Kidney tubule cell (primary cell): ENCODE results near the gene GLIS2.
A peak's percentile ranks its signal among the peaks of the same experiment; 100 is the strongest.

Source experiments
- DNase-seq: peaks from one replicate; pipeline ENCODE4 v3.0.0-alpha.2; 2018; ENCODE audit warnings: low spot score

GLIS2 gene

DNA sequence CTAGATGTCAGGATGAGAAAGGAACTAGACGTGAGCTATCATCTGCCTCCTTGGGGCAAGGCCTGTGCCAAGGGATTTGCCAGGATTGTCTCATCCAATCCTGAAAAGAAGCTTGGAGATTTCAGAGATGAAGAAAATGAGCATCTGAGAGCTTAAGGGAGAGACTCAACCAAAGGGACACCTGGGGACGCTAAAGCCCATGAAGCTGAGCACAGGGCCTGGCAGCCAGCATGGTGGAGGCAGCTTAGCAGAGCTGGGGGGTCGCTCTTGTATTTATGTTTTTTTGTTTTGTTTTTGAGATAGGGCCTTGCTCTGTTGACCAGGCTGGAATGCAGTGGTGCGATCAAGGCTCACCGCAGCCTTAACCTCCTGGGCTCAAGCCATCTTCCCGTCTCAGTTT is 18.4 kb upstream of the GLIS2 start:
- DNase-seq: no peak

DNA sequence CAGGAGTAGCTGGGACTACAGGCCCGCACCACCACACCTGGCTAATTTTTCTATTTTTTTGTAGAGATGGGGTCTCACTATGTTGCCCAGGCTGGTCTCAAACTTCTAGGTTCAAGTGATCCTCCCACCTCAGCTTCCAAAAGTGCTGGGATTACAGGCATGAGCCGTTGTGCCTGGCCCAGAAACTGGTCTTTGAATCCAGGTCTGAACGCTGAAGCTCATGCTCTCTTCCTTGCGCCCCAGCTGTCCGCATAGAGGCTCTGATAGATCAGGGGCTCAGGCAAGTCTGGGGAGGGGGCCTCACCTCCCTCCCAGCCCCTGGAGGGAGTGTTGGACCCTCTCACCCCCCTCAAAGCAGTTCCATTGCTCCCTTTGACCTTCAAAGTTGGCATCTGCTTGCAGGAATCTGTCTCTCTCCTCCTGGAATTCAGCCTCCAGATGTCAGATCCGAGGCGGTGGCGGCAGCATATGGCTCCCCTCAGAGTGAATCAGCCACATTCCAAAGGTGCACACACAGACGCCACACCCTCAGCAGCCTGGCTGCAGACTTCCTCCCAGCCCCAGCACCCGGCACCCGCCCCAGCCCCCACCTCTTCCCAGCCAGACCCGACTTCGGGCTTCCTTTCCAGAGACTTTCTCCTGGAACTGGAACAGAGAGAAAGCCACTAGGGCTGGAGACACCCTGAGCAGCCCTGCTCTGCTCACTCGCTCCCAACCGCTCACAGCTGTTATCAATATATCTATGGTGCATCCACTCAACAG is 16.9 kb upstream of the GLIS2 start:
- DNase-seq: peak; percentile 94

DNA sequence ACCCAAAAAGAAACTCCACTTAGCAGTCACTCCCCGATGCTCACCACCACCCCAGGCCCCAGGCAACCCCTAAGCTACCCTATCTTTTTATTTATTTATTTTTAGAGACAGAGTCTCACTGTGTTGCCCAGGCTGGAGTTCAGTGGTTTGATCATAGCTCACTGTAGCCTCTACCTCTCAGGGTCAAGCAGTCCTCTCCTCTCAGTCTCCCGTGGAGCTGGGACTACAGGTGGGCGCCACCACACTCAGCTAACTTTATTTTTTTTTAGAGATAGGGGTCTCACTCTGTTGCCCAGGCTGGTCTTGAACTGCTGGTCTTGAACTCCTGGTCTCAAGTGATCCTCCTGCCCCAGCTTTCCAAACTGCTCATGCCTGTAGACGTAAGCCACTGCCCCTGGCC is 14.7 kb upstream of the GLIS2 start:
- no peak for DNase-seq

DNA sequence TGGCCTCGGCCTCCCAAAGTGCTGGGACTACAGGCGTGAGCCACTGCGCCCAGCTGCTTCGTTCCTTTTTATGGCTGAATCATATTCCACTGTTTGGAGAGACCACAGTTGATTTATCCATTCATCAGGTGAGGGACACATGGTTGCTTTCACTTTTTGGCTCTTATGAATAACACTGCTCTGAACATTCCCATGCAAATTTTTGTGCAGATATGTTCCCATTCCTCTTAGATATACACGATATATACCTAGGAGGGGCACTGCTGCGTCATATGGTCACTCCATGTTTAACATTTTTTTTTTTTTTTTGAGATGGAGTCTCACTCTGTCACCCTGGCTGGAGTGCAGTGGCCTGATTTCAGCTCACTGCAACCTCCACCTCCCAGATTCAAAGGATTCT is 13.9 kb upstream of the GLIS2 start:
- DNase-seq: no peak

DNA sequence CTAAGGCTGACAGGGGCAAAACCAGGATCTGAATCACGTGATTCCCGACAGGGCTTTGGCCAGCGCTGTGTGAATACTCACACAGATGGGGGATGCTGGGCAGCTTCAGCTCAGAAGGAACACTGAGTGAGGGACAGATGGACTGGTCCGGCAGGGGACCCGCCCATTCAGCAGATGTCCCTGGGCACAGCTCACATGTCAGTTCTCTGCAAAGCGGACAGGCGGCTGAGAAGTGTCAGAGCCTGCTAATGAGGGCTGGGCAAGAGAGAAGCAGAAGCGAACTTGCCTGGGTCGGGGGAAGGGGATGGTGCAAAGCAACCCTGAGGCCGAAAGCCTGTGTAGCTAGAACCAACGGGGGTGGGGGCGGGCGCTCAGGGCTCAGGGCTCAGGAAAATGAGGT is 11.9 kb upstream of the GLIS2 start:
- DNase-seq: no peak

DNA sequence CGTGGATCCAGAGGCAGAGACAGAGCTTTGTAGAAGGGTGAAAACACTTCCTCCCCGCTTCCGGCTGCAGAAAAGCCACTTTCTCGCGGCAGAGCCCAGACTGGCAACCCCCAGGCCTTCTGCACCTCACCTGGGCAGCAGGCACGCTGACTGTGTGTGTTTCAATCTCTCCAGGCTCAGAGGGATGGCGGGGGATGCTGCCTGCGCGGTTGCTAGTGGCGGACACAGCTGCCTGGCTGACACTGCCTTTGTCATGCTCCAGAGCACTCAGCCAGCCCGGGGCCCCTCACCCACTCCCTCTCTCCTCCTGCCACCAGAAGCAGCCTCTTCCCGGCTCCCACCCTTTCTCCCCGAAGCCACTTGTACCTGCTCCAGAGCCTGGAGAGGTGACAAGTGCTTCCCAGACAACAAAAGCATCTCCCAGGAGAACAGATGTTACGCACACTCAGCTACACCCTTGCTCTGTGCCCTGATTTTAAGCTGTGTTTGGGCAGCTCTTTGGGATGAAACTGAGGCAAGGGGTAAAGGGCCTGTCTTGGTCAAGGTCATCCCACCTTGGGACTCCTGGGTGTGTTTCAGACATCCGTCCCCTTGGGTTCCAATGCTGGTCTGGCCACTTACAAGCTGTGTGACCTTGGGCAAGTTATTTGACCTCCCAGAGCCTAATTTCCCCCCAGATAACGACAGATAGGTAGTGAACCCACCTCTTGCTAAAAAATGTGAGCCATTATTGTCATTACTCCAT is 9.2 kb upstream of the GLIS2 start:
- DNase-seq: peak; percentile 60

DNA sequence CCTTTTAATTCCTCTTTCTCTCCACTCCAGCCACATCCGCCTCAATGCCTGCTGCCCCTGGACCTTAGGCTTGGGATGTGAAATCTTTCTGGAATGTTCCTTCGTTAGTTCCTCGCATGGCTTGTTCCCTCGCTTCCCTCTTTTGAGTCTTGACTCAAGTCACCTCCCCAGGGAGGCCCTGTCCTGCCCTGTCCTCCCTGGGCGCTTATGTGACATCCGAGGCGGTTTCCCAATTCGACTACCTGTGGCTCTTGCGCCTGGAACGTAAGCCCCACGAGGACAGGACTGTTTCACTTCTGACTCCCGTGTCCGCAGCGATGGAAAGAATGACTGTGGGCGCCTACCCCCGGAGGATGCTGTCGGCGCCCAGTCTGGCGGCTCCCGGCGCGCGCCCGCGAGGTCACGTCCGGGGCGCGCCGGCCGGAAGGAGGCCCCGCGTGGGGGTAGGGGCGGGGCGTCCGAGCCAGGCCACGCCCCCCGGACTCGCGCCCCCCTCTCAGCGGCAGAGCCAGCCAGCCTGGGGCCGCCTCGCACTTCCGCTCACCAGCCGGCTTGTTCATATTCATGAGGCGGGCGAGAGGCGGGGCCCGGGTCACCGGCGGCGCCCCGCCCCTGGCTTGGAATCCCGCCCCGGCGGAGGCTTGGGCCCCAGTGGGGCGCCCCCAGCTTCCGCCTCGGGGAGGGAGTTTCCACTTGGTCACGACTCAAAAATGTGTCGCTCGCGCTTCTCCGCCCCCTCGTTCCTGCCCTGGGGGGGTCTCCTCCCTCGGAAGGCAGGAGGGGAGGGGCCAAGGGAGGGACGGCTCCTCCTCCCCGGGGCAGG is 8.4 kb upstream of the GLIS2 start:
- DNase-seq: peak; percentile 98

DNA sequence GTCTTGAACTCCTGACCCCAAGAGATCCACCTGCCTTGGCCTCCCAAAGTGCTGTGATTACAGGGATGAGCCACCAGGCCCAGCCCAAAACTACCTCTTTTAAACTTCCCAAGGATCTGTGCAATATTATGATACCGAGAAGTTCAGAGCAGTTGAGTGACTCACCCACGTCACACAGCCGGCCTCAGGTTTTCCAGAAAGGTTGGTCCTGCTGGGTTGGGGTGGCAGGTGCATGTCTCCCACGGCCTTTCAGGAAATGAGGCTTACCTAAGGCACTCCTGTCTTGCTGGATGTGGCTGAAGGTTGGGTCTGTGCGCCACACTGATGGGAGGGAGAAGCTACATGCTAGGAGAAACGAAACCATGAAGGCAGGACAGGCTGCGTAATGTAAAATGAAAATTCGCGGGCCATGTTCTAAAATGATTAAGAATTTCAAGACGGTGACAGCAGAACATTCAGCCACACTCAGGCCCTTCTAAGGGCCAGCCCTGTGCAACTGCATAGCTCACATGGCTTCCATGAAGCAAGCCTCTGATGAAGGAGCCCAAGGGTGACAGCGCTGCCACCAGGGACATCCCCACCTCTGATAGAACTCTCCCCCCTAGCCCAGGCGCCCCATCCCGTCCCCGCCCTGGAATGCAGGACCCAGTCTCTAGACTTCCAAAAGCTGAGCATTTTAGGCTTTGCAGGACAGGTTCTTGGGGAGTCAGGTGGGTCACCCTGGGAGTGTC is 6.6 kb upstream of the GLIS2 start:
- peak; percentile 60 for DNase-seq

DNA sequence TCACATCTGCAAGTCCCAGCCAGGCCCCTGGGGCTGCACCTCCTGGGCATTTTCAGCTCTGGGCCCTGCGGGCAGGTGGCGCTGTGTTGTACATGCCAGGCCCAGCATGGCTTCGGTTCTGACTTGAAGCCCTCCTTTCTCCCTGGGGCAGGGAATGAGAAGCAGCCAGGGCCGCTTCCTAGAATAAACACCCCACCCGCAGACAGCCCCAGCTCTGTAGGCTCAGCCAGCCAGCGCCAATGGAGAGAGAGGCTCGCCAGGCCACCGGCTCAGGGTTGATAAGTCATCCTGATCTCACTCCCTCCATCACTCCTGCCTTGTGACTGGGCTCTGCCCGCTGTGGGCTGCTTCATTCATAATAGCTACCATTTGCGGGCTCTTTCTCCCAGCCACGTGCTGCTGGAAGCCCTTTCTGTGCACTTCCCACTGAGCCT is 6.0 kb upstream of the GLIS2 start:
- peak; percentile 88 for DNase-seq

DNA sequence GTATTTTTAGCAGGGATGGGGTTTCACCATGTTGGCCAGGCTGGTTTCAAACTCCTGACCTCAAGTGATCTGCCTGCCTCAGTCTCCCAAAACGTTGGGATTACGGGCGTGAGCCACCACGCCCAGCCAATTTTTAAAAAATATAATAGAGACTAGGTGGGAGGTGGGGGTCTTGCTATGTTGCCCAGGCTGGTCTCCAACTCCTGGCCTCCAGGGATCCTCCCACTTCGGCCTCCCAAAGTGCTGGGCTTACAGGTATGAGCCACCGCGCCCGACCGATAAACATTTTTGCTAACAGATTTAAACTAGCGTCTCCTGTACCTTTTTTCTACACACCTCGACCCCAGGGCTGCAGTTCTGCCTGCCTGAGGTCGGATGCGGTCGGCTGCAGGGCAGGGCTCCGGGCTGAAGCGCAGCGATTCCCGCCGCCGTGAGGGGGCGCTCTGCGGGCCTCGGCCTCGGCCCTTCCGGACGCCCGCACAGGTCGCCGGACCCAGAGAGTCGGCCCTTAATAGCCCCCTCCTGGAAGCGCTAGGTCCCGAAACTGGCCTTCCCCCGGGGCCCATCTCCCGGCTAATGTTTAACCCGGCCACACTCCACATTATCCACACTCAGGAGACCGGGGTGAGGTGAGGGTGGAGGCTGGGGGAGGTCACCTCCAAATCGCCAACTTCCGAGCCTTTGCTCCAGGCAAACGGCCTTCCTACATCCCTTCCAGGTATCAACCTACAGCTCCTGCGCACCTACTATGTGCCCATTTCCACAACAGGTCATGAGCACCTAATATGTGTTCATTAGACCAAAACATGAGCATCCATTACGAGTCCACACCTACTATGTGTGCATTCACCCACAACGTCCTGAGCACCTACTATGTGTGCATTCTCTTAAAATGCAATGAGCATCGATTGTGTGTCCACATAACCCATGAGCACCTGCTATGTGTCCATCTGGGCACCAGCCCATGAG is 2.0 kb upstream of the GLIS2 start:
- peak; percentile 95 for DNase-seq

DNA sequence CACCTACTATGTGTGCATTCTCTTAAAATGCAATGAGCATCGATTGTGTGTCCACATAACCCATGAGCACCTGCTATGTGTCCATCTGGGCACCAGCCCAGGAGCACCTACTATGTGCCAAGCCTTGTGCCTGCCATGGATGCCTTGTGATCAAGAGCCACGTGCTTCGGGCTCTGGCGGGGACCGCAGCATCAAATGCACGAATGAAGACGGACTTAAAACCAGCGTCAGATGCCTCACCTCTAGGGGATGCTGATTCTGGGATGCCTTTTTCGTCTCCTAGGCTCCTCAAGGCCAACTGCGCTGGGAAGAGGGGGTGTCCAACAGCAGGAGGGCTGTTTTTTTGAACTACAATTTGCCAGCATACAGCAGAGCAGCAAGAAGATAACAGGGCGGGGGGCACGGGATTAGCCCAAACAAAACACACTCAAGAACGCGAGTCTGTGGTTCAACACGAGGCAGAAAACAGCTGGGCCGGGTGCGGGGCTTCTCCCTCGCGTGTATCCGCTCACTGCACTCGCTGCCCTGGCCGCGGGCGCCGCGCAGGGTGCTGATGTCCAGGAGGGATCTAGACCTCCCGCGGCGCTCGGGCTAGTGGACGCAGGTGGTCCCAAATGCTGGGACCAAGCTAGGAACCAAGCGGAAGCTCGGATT is 1.2 kb upstream of the GLIS2 start:
- DNase-seq: peak; percentile 77

DNA sequence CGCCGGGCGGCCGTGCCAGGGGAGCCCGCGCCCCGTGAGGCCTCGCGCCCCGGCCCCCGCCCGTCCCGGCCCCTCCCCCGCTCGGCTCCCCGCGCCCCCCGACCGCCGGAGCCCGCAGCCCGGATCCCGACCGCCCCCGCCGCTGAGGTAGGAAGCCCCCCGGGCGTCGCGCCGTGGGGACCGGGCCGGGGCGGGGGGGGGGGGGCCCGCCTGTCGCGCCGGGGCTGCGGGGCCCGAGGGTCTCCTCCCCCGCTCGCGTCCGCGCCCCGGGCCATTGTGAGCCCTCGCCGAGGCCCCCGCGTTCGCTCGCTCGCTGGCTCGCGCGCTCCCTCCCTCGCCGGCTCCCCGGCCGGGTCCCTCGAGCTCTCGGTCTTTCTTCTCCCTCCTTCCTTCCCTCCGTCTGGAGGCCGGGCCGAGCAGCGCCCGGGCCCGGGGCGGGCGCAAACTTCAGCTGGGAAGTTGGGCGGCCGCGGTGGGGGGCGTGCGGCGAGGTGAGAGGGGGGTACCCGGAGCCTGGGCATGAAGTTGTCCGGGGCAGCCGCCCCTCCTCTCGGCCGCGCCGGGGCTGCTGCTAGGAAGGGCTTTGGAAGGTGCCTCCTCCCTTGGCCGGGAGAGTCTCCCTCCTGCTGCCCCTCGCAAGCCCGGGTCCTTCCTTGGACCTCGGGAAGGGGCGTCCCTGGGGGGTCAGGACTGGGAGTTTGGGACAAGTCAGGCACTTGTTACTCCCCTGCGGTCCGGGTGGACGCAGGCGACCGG is 419 bp downstream of the GLIS2 start:
- DNase-seq: no peak

DNA sequence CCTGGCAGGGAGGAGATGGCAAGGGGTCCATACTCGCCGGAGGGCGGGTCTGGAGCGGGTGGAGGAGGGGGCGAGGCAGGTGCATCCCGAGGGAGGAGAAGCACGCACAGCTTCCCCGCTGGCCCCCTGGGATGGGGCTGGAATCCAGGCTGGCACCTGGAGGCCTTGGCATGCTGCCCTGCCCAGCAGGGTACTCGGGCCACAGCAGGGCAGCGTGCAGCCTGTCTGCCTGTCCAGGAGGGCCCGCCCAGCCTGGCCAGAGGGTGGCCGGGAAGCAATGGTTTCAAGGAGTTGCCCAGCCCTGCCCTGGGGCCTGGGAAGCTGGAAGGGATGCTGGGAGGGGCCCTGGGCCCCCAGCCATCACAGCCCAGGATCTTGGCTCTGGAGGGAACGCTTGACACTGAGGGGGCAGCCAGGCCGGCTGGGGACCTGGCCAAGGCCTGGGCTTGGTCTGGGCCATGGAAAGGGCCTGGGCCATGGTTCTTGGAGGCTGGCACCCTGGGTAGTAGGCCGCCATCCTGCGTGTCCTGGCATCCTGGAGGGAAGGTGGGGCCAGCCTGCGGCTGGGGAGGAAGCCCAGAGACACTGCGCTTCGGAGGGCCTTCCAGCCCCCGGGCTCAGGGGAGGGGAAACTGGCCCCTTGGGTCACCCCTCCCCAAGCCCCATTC is 1.1 kb downstream of the GLIS2 start:
- DNase-seq: peak; percentile 73

DNA sequence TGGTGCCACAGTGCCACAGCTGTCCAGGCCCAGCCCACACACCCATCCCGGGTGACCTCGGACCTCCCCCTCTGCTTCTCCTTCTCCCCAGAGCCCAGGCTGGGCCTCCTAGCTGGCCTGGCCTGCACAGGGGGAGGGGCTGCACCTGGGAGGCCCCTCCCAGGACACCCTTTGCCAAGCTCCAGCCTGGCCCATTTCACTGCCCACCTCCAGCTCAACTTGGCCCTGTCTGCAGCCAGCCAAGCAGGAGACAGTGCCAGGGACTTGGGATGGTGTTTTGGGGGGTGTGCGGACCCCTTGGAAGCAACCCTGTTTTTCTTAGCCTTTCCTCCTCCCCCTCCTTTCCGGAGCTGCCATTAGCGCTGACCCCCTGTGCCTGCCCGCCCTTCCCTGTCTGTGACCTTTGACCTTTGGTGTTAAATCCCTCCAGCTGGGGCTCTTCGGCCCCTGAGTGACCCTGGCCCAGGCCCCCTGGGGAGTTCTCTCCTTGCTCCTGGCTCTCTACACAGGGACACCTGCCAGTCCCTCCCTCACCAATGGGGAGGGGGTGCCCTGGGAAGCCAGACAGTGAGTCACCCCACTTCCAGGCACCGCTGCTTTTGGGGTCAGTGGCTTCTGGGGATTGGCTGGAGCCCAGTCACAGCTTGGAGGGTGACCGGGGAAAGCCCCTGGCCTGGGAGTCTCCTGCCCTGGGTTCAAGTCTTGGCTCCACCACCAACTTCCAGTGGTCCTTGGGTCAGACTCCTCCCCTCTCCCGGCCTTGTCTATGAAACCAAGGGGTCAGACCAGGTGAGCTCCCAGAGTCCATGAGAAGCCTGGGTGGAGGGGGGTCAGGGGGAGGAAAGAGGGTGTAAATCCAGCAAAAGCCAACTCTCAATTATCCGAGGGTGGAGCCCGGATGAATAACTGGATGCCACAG is 1.9 kb downstream of the GLIS2 start:
- peak; percentile 86 for DNase-seq

DNA sequence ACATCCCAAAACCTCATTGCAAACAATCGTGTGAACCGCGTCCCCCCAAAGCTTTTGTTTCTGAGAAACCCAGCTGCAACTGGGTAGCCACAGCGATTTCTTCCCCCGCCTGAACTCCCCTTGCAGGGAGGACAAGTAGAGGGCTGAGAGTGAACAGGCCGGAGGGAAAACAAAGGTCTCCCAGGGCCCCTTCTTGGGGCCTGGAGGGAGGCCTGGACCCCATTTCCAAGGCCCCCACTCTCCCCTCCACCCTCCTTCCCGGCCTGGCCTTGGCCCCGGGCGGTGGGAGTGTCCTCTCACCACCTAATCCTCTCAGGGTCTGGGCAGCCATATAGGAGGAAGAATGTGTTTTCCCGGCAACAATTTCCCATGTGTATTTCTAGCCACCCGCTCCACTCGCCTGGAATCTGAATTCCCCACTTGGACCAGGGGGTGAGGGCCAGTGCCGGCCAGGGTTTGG is 2.6 kb downstream of the GLIS2 start:
- DNase-seq: no peak

DNA sequence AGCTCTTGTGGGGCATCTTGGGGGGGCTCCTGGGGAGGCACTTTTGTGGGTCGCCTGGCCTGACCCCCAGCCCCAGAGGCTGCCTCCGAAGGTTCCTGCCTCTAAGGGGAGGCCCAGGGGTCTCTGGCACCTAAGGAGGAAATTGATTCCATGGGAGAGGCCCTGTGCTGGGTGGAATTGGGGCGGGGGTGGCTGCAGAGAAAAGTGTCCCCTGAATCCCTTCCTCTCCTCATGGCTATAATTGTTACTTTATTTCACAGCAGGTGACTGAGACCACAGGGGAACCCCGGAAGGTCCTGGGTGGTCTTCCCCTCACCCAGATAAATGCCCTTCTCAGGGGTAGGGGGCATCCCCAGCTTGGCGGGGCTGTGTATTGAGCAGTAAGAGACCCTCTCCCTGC is 3.1 kb downstream of the GLIS2 start:
- no peak for DNase-seq
